ENCODE results near the gene MAP3K12. TPM values are rescaled to one million over a fixed set of nuclear protein-coding genes. Genes with fewer than 3 reads are reported as not detected.

MAP3K12 gene
- total and polyA plus RNA-seq, 2 of the 8 experiments (the other 6 are each of a cell fraction or from before 2014, with no cell fraction given) = 23.4 to 42.7 TPM

DNA sequence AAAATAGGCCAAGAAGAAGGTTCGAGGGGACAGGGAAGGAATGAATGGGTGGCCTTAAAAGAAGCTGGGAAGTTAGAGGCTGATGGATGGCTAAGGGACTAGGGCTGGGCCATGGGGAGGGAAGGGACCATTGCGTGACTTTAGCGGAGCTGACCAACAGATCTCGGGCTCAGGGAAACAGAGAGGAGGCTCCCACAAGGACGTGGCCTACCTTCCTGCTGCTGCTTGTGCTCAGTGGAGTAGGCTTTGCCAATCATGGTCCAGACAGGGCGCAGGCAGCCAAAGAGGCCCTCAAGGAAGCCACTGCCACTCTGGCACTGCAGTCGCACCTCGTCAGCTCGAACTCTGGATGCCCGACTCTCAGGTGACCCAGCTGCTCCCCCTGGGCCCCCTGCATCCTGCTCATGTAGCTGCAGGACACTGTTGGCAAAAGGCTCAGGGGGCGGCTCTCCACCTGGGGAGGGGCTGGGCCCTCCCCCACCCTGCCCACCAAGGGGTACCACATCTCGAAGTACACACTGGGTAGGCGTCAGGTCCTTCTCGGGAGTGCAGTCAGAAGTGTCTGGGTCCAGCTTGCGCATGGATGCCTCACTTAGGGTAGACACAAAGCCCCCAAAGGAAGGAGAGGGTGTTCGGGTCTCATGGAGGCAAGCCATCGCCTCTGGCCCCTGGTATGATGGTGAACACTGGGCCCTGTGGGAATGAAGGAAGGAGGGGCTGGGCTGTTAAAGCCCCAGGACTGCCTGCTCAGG is 12.3 kb downstream of the MAP3K12 start:
- Histone ChIP-seq H2BK15ac (ENCODE audit: low read length) (no peak overlapping the region), H3K23me2 (ENCODE audit: low read depth, low read length) (no peaks in the 10 kb centered on the region), H3K4me1 (replicated peaks in 1 of 4; ENCODE audit: control insufficient read depth in 3 of 4, insufficient read depth in 4 of 4, low read length in 3 of 4) (peaks cover 0 to 5% (median 0%) of the 10 kb centered on the region in 4 experiments; a peak in 2 of 7 replicates), H4K8ac (ENCODE audit: extremely low read depth, insufficient read depth, low read length) (peak overlapping the region; percentile 35; the same call in 1 of the 2 replicates), H2BK5ac (ENCODE audit: low read depth, low read length) (no peak overlapping the region), H3K9ac (replicated peaks in 1 of 4; ENCODE audit: extremely low read depth in 1 of 4, low read depth in 3 of 4, low read length in 3 of 4) (no peak overlapping the region), H3K14ac (ENCODE audit: insufficient read length) (no peak overlapping the region), H3K4me2 (ENCODE audit: insufficient read depth in 1 of 2, low read depth in 2 of 2, low read length in 2 of 2) (no peak overlapping the region), H2AFZ (ENCODE audit: low read length) (no peak overlapping the region), H2BK20ac (ENCODE audit: low read length) (no peak overlapping the region), H3K79me1 (ENCODE audit: low read depth, low read length) (no peaks in the 10 kb centered on the region), H3K18ac (ENCODE audit: extremely low read depth, low read length) (no peak overlapping the region), H3K4me3 (ENCODE audit: extremely low read depth in 1 of 4, insufficient read depth in 2 of 4, low read depth in 3 of 4, low read length in 4 of 4) (no peak overlapping the region), H3K27me3 (replicated peaks in 1 of 4; ENCODE audit: control insufficient read depth in 3 of 4, extremely low read depth in 1 of 4, insufficient read depth in 3 of 4, low read length in 3 of 4) (no peaks in the 10 kb centered on the region), H3K56ac (replicated peaks; ENCODE audit: insufficient read length, low read depth, low read length) (no peak overlapping the region), H3K79me2 (ENCODE audit: control insufficient read depth in 1 of 2, insufficient read depth in 2 of 2, low read length in 2 of 2) (no peaks in the 10 kb centered on the region), H3K23ac (ENCODE audit: insufficient read length) (no peak overlapping the region), H3K9me3 (ENCODE audit: insufficient read depth in 2 of 2, low read depth in 1 of 2, low read length in 1 of 2) (no peaks in the 10 kb centered on the region), H3K4ac (replicated peaks; ENCODE audit: insufficient read length, low read depth, low read length) (no peak overlapping the region), H4K5ac (ENCODE audit: insufficient read length, low read depth, low read length) (no peak overlapping the region), H2BK120ac (replicated peaks; ENCODE audit: low read depth, low read length) (no peak overlapping the region), H2AK5ac (ENCODE audit: low read depth, low read length) (no peak overlapping the region), H4K20me1 (replicated peaks in 1 of 2; ENCODE audit: control insufficient read depth in 1 of 2, insufficient read depth in 2 of 2, low read length in 2 of 2) (peaks cover 12 to 28% of the 10 kb centered on the region in 2 experiments), H4K91ac (replicated peaks; ENCODE audit: insufficient read length, low read length) (no peak overlapping the region), H3K27ac (ENCODE audit: low read depth, low read length) (no peak overlapping the region), H3K36me3 (ENCODE audit: control insufficient read depth in 2 of 4, insufficient read depth in 4 of 4, low read length in 3 of 4) (peaks cover 2 to 40% (median 14%) of the 10 kb centered on the region in 4 experiments; a peak in 5 of 8 replicates), H2BK12ac (ENCODE audit: low read depth, low read length) (no peak overlapping the region)
- ChIA-PET CTCF (ENCODE audit: partially characterized antibody) (interaction anchor here (1.0 to 6.7 kb wide), 6 partner anchors 10 to 135 kb away, joined by 3 to 51 read pairs (median 4); partner anchors contain the start of genes MAP3K12 and NPFF), POLR2A (ENCODE audit: partially characterized antibody) (interaction anchor here (0.7 to 67.0 kb wide), 3 partner anchors 7 to 65 kb away, joined by 3 to 3397 read pairs (median 3397); partner anchors contain the start of genes MAP3K12, NPFF, PCBP2 and PRR13)
- 84% methylated on average over 17 of the region's 17 CpGs; no CpG with 5 or more reads in 1 of the 2 experiments for WGBS, 2 experiments (ENCODE audit: extremely low coverage in 1 of 2, insufficient coverage in 1 of 2, insufficient read length in 1 of 2, insufficient replicate concordance in 2 of 2, low coverage in 1 of 2, low lambda C conversion rate in 2 of 2, missing lambda C conversion rate in 1 of 2)
- FAIRE-seq (no peak), DNase-seq (ENCODE audit: low read depth in 1 of 2, low spot score in 2 of 2) (no peak)
- no peak for TF ChIP-seq CBX8 (IDR thresholded peaks at IDR 0.05; ENCODE audit: borderline replicate concordance, low read depth, low read length)
- no peak for TF ChIP-seq E2F6 (IDR thresholded peaks at IDR 0.05)
- no peak for TF ChIP-seq TAF7 (optimal IDR thresholded peaks at IDR 0.05; ENCODE audit: borderline replicate concordance, low read depth, low read length)
- no peak for TF ChIP-seq SP2 (IDR thresholded peaks at IDR 0.05; ENCODE audit: low read length)
- TF ChIP-seq EP300 (IDR thresholded peaks at IDR 0.05; ENCODE audit: borderline replicate concordance in 1 of 2, low read depth in 2 of 2, low read length in 2 of 2) = no peak
- TF ChIP-seq KDM5A (IDR thresholded peaks at IDR 0.05; ENCODE audit: low read length) = no peak
- TF ChIP-seq CTCF (IDR thresholded peaks at IDR 0.05; ENCODE audit: control extremely low read depth in 1 of 3, insufficient read depth in 1 of 3, low read depth in 1 of 3, low read length in 3 of 3) = no peak
- TF ChIP-seq POLR2A (IDR thresholded peaks at IDR 0.05; ENCODE audit: control extremely low read depth in 1 of 2, low read depth in 2 of 2, low read length in 2 of 2) = peak in 1 of 2 experiments; percentile 32; a peak in 1 of 3 replicates
